BLaER1 (cell line): ENCODE data around the gene SLC37A1.

Source experiments
- H3K27ac ChIP-seq: shearing (Covaris generic); formaldehyde crosslinking; 2 replicates; pipeline ENCODE4 v1.8.1; 2022
- H3K27me3 ChIP-seq: shearing (Covaris generic); formaldehyde crosslinking; 2 replicates; pipeline ENCODE4 v1.8.1; 2022
- H3K36me3 ChIP-seq: shearing (Covaris generic); formaldehyde crosslinking; 2 replicates; pipeline ENCODE4 v1.8.1; 2022
- H3K4me1 ChIP-seq: shearing (Covaris generic); formaldehyde crosslinking; 2 replicates; pipeline ENCODE4 v1.8.1; 2022
- H3K4me2 ChIP-seq: shearing (Covaris generic); formaldehyde crosslinking; 2 replicates; pipeline ENCODE4 v1.8.1; 2022
- H3K4me3 ChIP-seq: shearing (Covaris generic); formaldehyde crosslinking; 2 replicates; pipeline ENCODE4 v1.8.1; 2022
- H3K9ac ChIP-seq: shearing (Covaris generic); formaldehyde crosslinking; 2 replicates; pipeline ENCODE4 v1.8.1; 2022
- H3K9me3 ChIP-seq: shearing (Covaris generic); formaldehyde crosslinking; 2 replicates; pipeline ENCODE4 v1.8.1; 2022
- H4K20me1 ChIP-seq: shearing (Covaris generic); formaldehyde crosslinking; 2 replicates; pipeline ENCODE4 v1.8.1; 2022
- Cebpa-rat ChIP-seq: shearing (Covaris generic); IDR thresholded peaks from 2 replicates; pipeline ENCODE4 v1.8.1; 2022

SLC37A1 gene

GRCh38 chr21:42565206-42565810 lies 51.7 kb downstream of the SLC37A1 start:
- H3K9ac ChIP-seq: no peak overlapping the region
- no peaks in the 10 kb centered on the region for H3K9me3 ChIP-seq
- no peak for TF ChIP-seq Cebpa-rat
- no peak overlapping the region for H3K4me2 ChIP-seq
- H3K4me3 ChIP-seq: no peak overlapping the region
- peaks cover 7% of the 10 kb centered on the region for H4K20me1 ChIP-seq
- H3K4me1 ChIP-seq: peaks cover 50% of the 10 kb centered on the region
- H3K27ac ChIP-seq: no peak overlapping the region
- no peaks in the 10 kb centered on the region for H3K27me3 ChIP-seq
- peaks cover 82% of the 10 kb centered on the region for H3K36me3 ChIP-seq

- peak; percentile 52; the same call in 1 of the 2 replicates for TF ChIP-seq Cebpa-rat
- no peak overlapping the region for H3K9ac ChIP-seq
- no peaks in the 10 kb centered on the region for H3K9me3 ChIP-seq
- no peak overlapping the region for H3K27ac ChIP-seq
- H3K27me3 ChIP-seq: no peaks in the 10 kb centered on the region
- peaks cover 43% of the 10 kb centered on the region for H3K4me1 ChIP-seq
- peaks cover 86% of the 10 kb centered on the region for H3K36me3 ChIP-seq
- H3K4me3 ChIP-seq: no peak overlapping the region
- peaks cover 4% of the 10 kb centered on the region; the same call in 1 of the 2 replicates for H4K20me1 ChIP-seq
- H3K4me2 ChIP-seq: no peak overlapping the region
Observed at GRCh38 chr21:42565886-42566523, 52.4 kb downstream of the SLC37A1 start.

GRCh38 chr21:42566524-42567213 lies 53.0 kb downstream of the SLC37A1 start:
- Histone ChIP-seq H3K9ac (no peak overlapping the region), H3K4me2 (no peak overlapping the region)
- TF ChIP-seq Cebpa-rat: no peak

DNA sequence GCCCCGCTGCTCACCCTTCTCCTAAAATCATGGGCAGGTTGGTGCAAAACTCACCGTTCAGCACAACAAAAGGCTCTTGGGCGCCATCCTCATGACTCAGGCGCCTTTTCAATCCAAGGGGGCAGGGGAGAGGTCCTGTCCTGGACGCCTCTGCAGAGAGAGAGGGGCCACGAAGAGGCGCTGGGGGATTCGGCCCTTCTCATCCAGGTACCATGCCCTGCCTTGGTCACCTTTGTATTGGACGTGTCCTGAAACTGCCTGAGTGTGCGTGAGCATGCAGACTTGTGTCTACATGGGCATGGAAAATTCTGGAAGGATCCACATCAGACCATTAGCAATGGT lies 53.5 kb downstream of the SLC37A1 start:
- peaks cover 31% of the 10 kb centered on the region for H3K4me1 ChIP-seq

More at GRCh38 chr21:42566524-42567213, 53.0 kb downstream of the SLC37A1 start:
- H3K4me3 ChIP-seq: no peak overlapping the region
- peaks cover 5% of the 10 kb centered on the region; the same call in 1 of the 2 replicates for H4K20me1 ChIP-seq
- H3K9me3 ChIP-seq: no peaks in the 10 kb centered on the region
- H3K36me3 ChIP-seq: peaks cover 90% of the 10 kb centered on the region
- H3K27ac ChIP-seq: no peak overlapping the region
- H3K4me1 ChIP-seq: peaks cover 36% of the 10 kb centered on the region
- H3K27me3 ChIP-seq: no peaks in the 10 kb centered on the region

DNA sequence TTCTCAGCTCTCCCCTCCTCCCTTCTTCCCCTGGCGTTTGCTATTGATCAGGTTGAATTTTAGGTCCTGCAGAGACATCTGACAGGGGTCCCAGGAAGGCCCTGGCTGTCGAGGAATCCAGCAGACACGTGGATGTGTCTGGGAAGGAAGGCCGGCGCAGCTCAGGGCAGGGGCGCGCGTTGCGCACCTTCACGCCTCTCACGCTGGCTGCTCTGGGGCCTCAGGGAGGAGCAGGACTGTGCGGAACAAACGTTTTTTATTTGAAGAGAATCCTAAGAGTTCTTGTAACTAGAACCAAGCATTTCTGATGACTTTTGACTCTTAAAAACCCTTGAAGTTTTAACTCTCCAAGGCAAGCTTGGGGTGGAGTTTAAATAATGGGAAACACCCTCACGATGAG lies 54.2 kb downstream of the SLC37A1 start:
- Histone ChIP-seq H3K9me3 (no peaks in the 10 kb centered on the region), H4K20me1 (peaks cover 5% of the 10 kb centered on the region; the same call in 1 of the 2 replicates), H3K27ac (no peak overlapping the region), H3K27me3 (no peaks in the 10 kb centered on the region), H3K4me1 (peaks cover 25% of the 10 kb centered on the region), H3K4me3 (no peak overlapping the region), H3K36me3 (peaks cover 98% of the 10 kb centered on the region), H3K4me2 (peak overlapping the region; percentile 47; the same call in 1 of the 2 replicates), H3K9ac (no peak overlapping the region)
- TF ChIP-seq Cebpa-rat: no peak

More for the DNA sequence above, 53.5 kb downstream of the SLC37A1 start:
- Histone ChIP-seq H3K4me3 (no peak overlapping the region), H3K36me3 (peaks cover 96% of the 10 kb centered on the region), H3K9ac (no peak overlapping the region), H3K4me2 (no peak overlapping the region), H3K27ac (no peak overlapping the region), H4K20me1 (peaks cover 5% of the 10 kb centered on the region; the same call in 1 of the 2 replicates), H3K27me3 (no peaks in the 10 kb centered on the region), H3K9me3 (no peaks in the 10 kb centered on the region)
- TF ChIP-seq Cebpa-rat: no peak

DNA sequence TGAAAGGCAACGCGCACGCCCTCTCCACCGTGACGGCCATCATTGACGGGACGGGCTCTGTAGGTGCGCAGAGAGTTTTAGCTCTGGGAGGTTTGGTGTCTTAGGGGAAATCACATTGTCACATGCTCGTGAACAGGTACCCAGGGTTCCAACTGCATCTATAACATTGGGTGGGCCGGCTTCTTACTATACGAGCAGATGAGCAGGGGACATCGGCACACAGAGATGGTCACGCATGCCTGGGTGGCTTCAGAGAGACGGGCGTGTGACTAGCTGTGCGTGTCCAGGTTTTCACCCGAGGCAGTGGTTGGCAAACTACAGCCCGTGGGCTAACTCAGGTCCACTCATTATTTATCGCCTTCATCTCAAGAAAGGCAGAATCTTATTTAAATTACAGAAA lies 54.7 kb downstream of the SLC37A1 start:
- H3K4me2 ChIP-seq: peak overlapping the region; percentile 47
- H3K27me3 ChIP-seq: no peaks in the 10 kb centered on the region
- H3K9me3 ChIP-seq: no peaks in the 10 kb centered on the region
- H3K27ac ChIP-seq: no peak overlapping the region
- H4K20me1 ChIP-seq: 0 out of 2 replicates have a peak, but pooled peaks cover 5% of the 10 kb centered on the region
- H3K4me1 ChIP-seq: peaks cover 20% of the 10 kb centered on the region
- no peak overlapping the region for H3K9ac ChIP-seq
- peaks cover 97% of the 10 kb centered on the region for H3K36me3 ChIP-seq
- no peak for TF ChIP-seq Cebpa-rat
- H3K4me3 ChIP-seq: no peak overlapping the region

DNA sequence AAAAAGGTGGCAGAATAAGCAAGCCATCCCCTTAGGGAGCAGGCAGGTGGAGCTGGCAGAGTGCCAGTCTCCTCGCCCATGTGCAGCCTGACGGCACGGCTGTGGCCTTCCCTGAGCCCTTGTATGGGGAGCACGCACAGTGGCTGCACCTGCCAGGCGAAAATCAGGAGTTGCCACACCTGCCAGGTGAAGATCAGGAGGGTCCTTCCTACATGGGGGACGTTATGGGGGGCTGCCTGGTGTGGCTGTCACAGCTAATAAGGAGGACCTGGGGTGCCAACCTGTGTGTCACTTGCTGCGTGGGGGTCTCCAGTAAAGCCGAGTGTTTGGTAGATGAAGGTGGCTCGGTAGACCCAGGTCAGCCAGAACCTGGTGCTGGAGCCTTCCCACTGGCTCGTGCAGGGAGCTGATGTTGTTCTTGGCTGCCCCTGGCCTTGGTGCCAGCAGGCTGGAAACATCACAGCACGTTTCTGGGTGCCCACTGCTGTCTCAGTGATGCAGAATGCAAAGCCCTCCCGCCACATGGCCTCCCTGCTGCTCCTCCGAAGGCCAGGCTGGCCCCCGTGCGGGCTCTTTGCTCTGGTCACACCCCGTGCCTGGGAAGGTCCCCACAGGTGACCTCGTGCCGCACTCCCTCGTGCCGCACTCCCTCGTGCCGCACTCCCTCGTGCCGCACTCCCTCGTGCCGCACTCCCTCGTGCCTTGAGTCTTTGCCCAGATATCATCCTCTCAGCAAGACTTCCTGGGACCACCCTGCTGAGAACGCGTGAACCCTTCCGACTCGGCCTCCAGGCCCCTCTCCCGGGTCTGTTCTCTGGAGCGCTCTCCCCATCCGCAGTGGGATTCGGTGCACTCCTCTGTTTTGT lies 55.4 kb downstream of the SLC37A1 start:
- Histone ChIP-seq H3K36me3 (peaks cover 95% of the 10 kb centered on the region), H3K27me3 (no peaks in the 10 kb centered on the region), H3K4me3 (no peak overlapping the region), H4K20me1 (0 out of 2 replicates have a peak, but pooled peaks cover 5% of the 10 kb centered on the region), H3K4me2 (peak overlapping the region; percentile 47), H3K9ac (no peak overlapping the region), H3K4me1 (peaks cover 20% of the 10 kb centered on the region), H3K27ac (no peak overlapping the region), H3K9me3 (no peaks in the 10 kb centered on the region)
- no peak for TF ChIP-seq Cebpa-rat

GRCh38 chr21:42569732-42570301 lies 56.2 kb downstream of the SLC37A1 start:
- Histone ChIP-seq H3K4me3 (no peak overlapping the region), H3K36me3 (peaks cover 95% of the 10 kb centered on the region), H4K20me1 (0 out of 2 replicates have a peak, but pooled peaks cover 5% of the 10 kb centered on the region), H3K27me3 (no peaks in the 10 kb centered on the region), H3K9ac (no peak overlapping the region), H3K4me2 (no peak overlapping the region), H3K27ac (no peak overlapping the region), H3K9me3 (no peaks in the 10 kb centered on the region), H3K4me1 (peaks cover 20% of the 10 kb centered on the region)
- TF ChIP-seq Cebpa-rat: no peak

DNA sequence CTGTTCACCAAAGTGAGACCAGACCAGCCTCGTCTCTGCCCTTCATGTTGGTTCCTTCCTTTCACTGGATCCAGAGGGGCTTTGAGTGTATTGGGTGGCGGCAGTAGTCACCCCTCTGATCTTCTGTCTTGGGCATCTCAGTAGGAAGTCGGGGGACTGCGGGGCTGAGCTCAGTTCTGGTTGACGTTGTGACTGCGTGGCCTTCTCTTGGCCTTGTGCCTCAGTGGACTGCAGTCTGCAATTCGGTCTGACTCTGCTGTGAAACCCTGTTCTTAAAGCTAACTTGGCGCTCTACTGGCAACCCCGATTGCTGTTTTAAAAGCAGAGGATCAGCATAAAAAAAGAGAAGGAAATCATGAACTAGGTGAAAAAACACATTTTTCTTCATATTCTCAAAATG lies 56.7 kb downstream of the SLC37A1 start:
- no peak overlapping the region for H3K9ac ChIP-seq
- H3K9me3 ChIP-seq: no peaks in the 10 kb centered on the region
- H3K4me3 ChIP-seq: no peak overlapping the region
- H3K4me1 ChIP-seq: peaks cover 20% of the 10 kb centered on the region
- no peak overlapping the region for H3K27ac ChIP-seq
- no peaks in the 10 kb centered on the region for H3K27me3 ChIP-seq
- peaks cover 95% of the 10 kb centered on the region for H3K36me3 ChIP-seq
- H3K4me2 ChIP-seq: no peak overlapping the region
- 0 out of 2 replicates have a peak, but pooled peaks cover 5% of the 10 kb centered on the region for H4K20me1 ChIP-seq
- no peak for TF ChIP-seq Cebpa-rat
